Effector memory CD4-positive, alpha-beta T cell (primary cell): Measurements from ENCODE around the gene C1orf115.

Experiments used
- DNase-seq, 3 donors: peaks; one replicate each; pipeline ENCODE4 v3.0.0-alpha.2; 2020
- H3K27ac ChIP-seq: 2 replicates; pipeline ENCODE4 v1.7.0; 2013; ENCODE audit warnings: mild to moderate bottlenecking, low read length, moderate library complexity; ENCODE audit not compliant: insufficient read depth, poor library complexity, severe bottlenecking
- H3K27me3 ChIP-seq: replicated peaks from 2 replicates; pipeline ENCODE4 v1.7.0; 2013; ENCODE audit warnings: mild to moderate bottlenecking, low read length; ENCODE audit not compliant: insufficient read depth, control insufficient read depth, poor library complexity, severe bottlenecking
- H3K36me3 ChIP-seq: 2 replicates; pipeline ENCODE4 v1.7.0; 2013; ENCODE audit warnings: mild to moderate bottlenecking, low read length, moderate library complexity; ENCODE audit not compliant: control insufficient read depth, insufficient read depth
- H3K4me1 ChIP-seq: 2 replicates; pipeline ENCODE4 v1.7.0; 2013; ENCODE audit warnings: low read length, mild to moderate bottlenecking; ENCODE audit not compliant: control insufficient read depth, insufficient read depth, poor library complexity, severe bottlenecking
- H3K4me3 ChIP-seq: 2 replicates; pipeline ENCODE4 v1.7.0; 2013; ENCODE audit warnings: low read length, low read depth, mild to moderate bottlenecking; ENCODE audit not compliant: insufficient read depth, poor library complexity, severe bottlenecking
- H3K9me3 ChIP-seq: 2 replicates; pipeline ENCODE4 v1.7.0; 2013; ENCODE audit warnings: mild to moderate bottlenecking, low read length, moderate library complexity; ENCODE audit not compliant: control insufficient read depth

Gene C1orf115

DNA sequence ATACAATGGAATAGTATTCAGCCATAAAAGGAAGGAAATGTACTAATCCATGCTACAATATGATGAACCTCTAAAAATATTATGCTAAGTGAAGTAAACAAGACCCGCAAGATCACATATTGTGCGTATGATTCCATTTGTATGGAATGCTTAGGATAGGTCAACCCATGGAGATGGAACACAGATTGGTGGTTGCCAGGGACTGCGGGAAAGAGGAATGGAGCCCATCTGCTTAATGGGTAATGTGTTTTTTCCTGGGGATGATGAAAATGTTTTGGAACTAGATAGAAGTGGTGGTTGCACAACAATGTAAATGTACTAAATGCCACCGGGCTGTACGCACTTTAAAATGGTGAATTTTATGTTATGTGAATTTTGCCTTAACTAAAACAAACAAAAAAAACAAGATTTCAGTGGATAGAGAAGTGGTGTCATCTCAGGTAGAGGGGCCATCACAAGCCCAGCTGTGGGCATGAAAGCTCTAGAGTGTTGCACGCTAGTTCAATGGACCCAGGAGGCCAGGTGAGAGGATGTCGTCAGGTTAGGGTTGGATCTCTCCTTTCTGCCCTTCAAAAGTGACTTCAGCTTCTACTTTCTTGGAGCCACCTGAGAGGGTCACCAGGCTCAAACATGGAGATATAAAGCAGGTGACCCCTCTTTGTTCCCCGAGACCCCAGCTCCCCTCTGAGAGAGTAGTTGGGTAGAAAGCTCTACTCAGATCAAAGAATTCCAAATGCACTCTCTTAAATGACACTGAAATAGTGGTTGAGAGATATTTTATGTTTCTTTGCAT lies 2.5 kb downstream of the C1orf115 start:
- no peak overlapping the region for H3K4me3 ChIP-seq
- H3K36me3 ChIP-seq = no peaks in the 10 kb centered on the region
- peaks cover 9% of the 10 kb centered on the region for H3K4me1 ChIP-seq
- H3K9me3 ChIP-seq = no peaks in the 10 kb centered on the region
- no peaks in the 10 kb centered on the region for H3K27me3 ChIP-seq
- H3K27ac ChIP-seq = no peak overlapping the region
- no peak for DNase-seq

DNA sequence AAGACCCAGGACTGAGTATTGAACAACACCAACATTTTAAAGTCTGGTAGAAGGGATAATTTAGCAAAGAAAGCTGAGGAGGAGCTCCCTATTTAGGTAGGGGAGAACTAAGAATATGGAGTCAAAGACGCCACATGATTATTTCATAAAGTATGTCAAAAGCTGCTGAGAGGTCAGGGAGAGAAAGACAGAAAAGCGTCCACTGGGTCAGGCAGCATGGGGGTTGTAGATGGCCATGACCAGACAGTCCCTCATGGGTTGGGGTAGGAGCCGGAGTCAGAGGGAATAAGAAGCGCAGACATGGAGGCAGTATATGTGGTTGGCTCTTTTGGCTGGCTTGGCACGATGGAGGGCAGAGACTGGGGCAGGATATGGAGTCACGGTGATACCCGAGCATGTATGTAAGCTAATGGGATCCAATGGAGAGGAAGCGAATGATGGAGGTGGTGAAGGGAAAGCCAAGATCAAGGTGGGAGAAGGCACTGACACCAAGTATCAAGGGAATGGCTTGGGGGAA lies 4.8 kb downstream of the C1orf115 start:
- H3K27me3 ChIP-seq = no peaks in the 10 kb centered on the region
- H3K9me3 ChIP-seq = no peaks in the 10 kb centered on the region
- no peak overlapping the region for H3K27ac ChIP-seq
- no peak overlapping the region for H3K4me3 ChIP-seq
- H3K4me1 ChIP-seq = peaks cover 9% of the 10 kb centered on the region
- no peaks in the 10 kb centered on the region for H3K36me3 ChIP-seq
- no peak for DNase-seq

DNA sequence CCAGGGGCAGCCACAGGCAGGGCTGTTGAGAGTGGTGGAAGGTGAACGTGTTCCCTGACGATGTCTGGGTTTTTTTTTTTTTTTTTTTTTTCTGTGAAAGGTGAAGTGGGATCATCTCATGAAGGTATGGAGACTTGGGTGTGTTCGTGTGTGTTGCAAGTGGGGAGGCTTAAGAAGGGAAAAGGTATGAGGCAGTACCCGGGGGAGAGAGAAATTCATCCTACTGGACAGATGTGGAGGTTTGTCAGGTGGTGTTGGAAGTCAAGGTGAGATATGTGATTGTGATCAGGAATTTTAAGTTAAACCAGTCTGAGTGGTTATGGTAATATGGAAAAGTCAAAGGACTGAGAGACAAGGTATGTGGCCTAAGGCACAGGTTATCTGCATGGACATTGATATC lies 5.3 kb downstream of the C1orf115 start:
- Histone ChIP-seq H3K27me3 (no peaks in the 10 kb centered on the region), H3K4me3 (no peak overlapping the region), H3K9me3 (no peaks in the 10 kb centered on the region), H3K27ac (no peak overlapping the region), H3K36me3 (no peaks in the 10 kb centered on the region), H3K4me1 (peaks cover 9% of the 10 kb centered on the region)
- DNase-seq = no peak

DNA sequence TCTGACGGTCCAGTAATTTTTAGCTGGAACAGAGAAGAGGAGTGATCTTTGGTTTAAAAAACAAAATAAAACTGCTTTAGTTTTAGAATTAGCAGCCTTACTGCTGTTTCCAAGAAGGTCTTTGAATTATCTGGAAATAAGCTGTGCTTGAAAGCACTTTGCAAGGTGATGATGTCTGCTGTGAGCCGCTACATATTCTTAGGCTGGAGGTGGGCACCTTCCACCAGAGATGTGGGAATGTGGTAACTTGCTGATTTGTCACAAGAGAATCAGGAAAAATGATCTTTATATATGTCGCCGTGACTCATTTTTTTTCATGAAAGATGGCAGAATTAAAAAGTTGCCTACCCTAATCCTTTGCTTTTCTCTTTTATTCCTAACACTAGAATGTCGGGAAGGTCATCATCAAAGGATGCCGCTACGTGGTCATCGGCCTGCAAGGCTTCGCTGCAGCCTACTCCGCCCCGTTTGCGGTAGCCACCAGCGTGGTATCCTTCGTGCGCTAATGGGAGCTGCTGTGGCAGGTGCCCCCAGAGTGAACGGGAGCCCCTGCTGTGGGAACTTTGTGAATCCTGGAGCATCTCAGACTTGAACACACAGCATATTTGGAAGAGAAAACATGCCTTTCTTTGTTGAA lies 6.2 kb downstream of the C1orf115 start:
- no peak overlapping the region for H3K4me3 ChIP-seq
- no peaks in the 10 kb centered on the region for H3K27me3 ChIP-seq
- H3K36me3 ChIP-seq = no peaks in the 10 kb centered on the region
- no peaks in the 10 kb centered on the region for H3K9me3 ChIP-seq
- no peak overlapping the region for H3K27ac ChIP-seq
- no peak for DNase-seq
- H3K4me1 ChIP-seq = peaks cover under 1% of the 10 kb centered on the region

DNA sequence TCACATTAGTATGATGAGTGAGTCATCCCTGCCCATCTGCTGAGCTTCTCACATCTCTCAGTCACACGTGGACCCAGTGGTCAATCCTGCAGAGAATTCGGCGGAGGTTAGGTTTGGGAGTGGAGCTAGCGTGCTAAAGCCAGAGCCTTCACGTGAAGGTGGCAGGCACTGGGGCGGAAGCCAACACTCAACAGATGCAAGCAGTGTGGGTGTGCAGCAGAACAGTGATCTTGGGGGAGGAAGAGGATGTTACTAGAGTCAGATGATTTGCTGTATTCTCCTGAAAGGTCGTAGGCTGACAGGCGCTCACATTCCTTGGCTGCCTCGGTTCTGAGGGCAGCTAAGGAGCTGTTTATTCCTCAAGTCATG lies 6.7 kb downstream of the C1orf115 start:
- no peaks in the 10 kb centered on the region for H3K36me3 ChIP-seq
- H3K27ac ChIP-seq = no peak overlapping the region
- no peaks in the 10 kb centered on the region for H3K4me1 ChIP-seq
- no peak overlapping the region for H3K4me3 ChIP-seq
- H3K27me3 ChIP-seq = no peaks in the 10 kb centered on the region
- DNase-seq = no peak
- H3K9me3 ChIP-seq = no peaks in the 10 kb centered on the region

DNA sequence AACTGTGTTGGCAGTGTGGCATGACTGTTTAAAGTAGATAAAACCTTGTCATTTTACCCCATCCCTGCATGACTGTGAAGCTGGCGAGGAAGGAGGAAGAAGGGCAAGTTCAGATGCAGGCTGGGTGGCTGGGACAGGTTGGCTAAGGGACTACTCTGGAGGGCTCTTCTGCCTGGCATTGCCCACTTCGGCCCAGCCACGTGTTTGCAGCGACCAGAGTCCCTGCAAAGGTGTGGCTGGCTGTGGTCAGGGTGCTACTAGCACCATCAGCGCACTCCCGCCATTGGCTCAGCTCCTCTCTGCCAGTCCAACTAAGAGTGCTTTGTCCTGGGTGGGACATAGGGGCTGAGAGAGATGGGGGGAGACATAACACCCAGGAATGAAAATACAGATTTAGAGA lies 7.2 kb downstream of the C1orf115 start:
- no peaks in the 10 kb centered on the region for H3K9me3 ChIP-seq
- no peak for DNase-seq
- H3K27ac ChIP-seq = no peak overlapping the region
- H3K36me3 ChIP-seq = no peaks in the 10 kb centered on the region
- no peak overlapping the region for H3K4me3 ChIP-seq
- no peaks in the 10 kb centered on the region for H3K27me3 ChIP-seq
- H3K4me1 ChIP-seq = no peaks in the 10 kb centered on the region

DNA sequence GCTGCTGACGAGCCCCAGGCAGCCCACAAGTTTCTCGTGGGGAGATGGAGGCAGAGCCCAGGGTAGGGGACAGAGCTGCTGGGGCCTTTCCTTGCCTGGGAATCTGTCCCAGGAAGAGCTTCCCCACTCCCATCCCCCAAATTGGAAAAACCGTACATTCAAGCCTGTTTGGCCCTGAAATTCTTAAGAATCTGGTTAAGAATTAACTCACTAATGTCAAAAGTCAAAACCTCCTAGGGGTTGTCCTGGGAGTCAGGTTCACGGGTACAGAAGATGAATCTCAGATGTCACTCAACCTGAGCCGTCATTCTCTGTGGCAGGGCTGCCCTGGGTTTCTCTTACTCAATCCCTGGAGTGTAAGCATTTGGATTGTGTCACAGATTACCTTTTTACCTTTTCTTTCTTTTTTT lies 8.4 kb downstream of the C1orf115 start:
- H3K4me3 ChIP-seq = no peak overlapping the region
- no peaks in the 10 kb centered on the region for H3K36me3 ChIP-seq
- H3K9me3 ChIP-seq = no peaks in the 10 kb centered on the region
- H3K27ac ChIP-seq = no peak overlapping the region
- no peaks in the 10 kb centered on the region for H3K27me3 ChIP-seq
- no peaks in the 10 kb centered on the region for H3K4me1 ChIP-seq
- DNase-seq = no peak

DNA sequence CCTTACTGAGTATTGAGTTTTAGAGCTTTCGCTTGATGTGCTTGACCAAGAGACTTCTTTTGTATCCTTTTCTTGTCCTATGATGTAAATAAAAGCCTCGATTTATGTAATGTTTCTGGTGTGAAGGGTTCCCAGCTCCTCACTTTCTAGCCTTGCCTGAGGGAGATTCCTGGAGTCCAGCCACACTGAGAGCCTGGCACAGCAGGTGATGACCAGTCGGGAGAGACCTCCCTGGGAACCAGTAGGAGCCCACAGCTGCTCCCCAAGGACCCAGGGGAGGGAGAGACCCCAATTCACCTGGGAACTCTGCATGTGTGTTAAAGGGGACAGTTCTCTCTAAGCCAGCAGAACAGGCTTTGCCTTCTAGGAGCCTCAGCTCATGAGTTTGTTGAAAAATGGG lies 8.9 kb downstream of the C1orf115 start:
- Histone ChIP-seq H3K4me3 (no peak overlapping the region), H3K4me1 (no peaks in the 10 kb centered on the region), H3K36me3 (no peaks in the 10 kb centered on the region), H3K27me3 (no peaks in the 10 kb centered on the region), H3K9me3 (no peaks in the 10 kb centered on the region), H3K27ac (no peak overlapping the region)
- DNase-seq = no peak

DNA sequence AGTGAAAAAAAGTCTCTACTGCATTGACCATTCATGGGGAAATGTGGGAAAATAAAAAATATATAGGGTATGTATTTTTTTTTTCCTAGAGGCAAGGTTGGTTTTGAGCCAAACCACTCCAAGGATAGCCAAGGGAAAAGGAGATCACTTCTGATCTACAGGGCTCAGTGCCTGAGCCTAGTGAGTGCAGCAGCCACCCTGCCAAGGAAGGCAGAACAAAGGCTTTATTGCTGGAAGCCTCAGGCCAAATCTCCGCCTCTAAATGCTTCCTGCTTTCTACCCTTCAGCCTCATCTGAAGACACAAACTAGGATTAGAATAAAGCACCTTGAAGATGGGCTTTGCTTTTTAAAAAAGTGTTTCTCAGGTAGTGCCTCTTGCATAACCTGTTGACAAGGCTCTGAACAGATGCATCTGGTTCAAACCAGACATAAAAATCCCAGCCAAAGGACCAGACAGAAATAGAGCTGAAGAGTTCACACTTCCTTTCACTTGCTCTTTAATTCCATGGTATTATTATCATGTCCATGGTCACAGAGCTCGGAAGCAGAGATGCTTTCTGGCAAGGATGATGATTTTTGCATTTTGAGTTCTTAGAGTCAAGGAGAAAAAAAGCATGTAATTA lies 10.5 kb downstream of the C1orf115 start:
- no peaks in the 10 kb centered on the region for H3K27me3 ChIP-seq
- no peak for DNase-seq
- H3K4me3 ChIP-seq = no peak overlapping the region
- no peaks in the 10 kb centered on the region for H3K9me3 ChIP-seq
- H3K36me3 ChIP-seq = no peaks in the 10 kb centered on the region
- H3K4me1 ChIP-seq = no peaks in the 10 kb centered on the region
- no peak overlapping the region for H3K27ac ChIP-seq

DNA sequence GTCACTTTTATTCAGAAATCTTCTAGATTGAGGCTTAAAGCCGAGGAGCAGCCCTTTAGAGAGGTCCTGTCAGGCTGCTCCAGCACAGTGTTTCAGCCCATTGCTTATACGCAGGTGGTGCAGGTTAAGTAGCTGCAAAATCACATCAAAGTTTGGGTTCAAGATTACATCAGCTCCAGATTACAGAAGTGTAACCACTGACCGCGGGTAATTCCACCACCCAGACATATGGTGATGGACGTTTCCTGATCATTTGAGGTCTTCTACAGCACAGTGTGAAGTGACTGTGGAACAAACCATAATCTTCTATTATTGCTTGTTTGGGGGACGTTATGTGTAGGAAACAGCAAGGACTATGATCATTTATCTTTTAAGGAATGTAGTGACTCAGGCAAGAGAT lies 11.8 kb downstream of the C1orf115 start:
- H3K9me3 ChIP-seq = no peaks in the 10 kb centered on the region
- H3K4me1 ChIP-seq = no peaks in the 10 kb centered on the region
- no peaks in the 10 kb centered on the region for H3K36me3 ChIP-seq
- no peaks in the 10 kb centered on the region for H3K27me3 ChIP-seq
- H3K27ac ChIP-seq = no peak overlapping the region
- no peak for DNase-seq
- H3K4me3 ChIP-seq = no peak overlapping the region
